ENCODE results near the gene BTNL3.

DNA sequence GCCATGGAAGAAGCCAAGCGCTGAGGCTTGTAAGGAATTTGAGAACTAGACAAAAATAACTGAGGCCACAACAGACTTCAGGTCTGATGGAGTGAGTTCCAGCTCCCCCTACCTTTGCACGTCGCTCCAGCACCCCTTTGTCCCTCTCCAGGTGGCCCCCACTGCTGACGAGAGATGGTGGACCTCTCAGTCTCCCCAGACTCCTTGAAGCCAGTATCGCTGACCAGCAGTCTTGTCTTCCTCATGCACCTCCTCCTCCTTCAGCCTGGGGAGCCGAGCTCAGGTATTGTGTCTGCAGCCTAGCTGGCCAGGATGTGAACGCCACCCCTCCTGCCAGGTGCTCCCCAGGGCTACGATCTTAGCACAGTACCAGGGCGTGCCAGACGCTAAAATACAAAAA is 56.7 kb downstream of the BTNL3 start:
- TF ChIP-seq, protein P1, sequence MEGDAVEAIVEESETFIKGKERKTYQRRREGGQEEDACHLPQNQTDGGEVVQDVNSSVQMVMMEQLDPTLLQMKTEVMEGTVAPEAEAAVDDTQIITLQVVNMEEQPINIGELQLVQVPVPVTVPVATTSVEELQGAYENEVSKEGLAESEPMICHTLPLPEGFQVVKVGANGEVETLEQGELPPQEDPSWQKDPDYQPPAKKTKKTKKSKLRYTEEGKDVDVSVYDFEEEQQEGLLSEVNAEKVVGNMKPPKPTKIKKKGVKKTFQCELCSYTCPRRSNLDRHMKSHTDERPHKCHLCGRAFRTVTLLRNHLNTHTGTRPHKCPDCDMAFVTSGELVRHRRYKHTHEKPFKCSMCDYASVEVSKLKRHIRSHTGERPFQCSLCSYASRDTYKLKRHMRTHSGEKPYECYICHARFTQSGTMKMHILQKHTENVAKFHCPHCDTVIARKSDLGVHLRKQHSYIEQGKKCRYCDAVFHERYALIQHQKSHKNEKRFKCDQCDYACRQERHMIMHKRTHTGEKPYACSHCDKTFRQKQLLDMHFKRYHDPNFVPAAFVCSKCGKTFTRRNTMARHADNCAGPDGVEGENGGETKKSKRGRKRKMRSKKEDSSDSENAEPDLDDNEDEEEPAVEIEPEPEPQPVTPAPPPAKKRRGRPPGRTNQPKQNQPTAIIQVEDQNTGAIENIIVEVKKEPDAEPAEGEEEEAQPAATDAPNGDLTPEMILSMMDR (IDR thresholded peaks at IDR 0.05): no peak
- TF ChIP-seq POLR2A (IDR thresholded peaks at IDR 0.05): no peak

All from testis (tissue), 2 donors.